Stimulated activated CD8-positive, alpha-beta memory T cell treated with anti-CD3 and anti-CD28 coated beads, Interleukin-7, amount 100 ng/mL, for 48 hours (primary cell): ENCODE data around the gene GPC1.

Source experiments
- DNase-seq, 2 donors: peaks; one replicate each; pipeline ENCODE4 v3.0.0-alpha.2; 2020; ENCODE audit warnings: low read depth in 1 of 2; ENCODE audit errors: extremely low read depth in 1 of 2

Gene GPC1

GRCh38 chr2:240440704-240441320 lies 5.3 kb downstream of the GPC1 start:
- no peak for DNase-seq

- no peak for DNase-seq
Observed at GRCh38 chr2:240441326-240441992, 6.0 kb downstream of the GPC1 start.

GRCh38 chr2:240441993-240442411 lies 6.5 kb downstream of the GPC1 start:
- no peak for DNase-seq

- no peak for DNase-seq
Observed at GRCh38 chr2:240442891-240443715, 7.6 kb downstream of the GPC1 start.

- DNase-seq: no peak
Observed at GRCh38 chr2:240443891-240444301, 8.4 kb downstream of the GPC1 start.

GRCh38 chr2:240444464-240444863 lies 9.0 kb downstream of the GPC1 start:
- no peak for DNase-seq

- no peak for DNase-seq
Observed at GRCh38 chr2:240445961-240446663, 10.6 kb downstream of the GPC1 start.

GRCh38 chr2:240446664-240447175 lies 11.3 kb downstream of the GPC1 start:
- DNase-seq: no peak

GRCh38 chr2:240447331-240447730 lies 11.9 kb downstream of the GPC1 start:
- DNase-seq: no peak

- DNase-seq: no peak
Observed at GRCh38 chr2:240447934-240448333, 12.5 kb downstream of the GPC1 start.

GRCh38 chr2:240448387-240449274 lies 13.2 kb downstream of the GPC1 start:
- DNase-seq: no peak

GRCh38 chr2:240449764-240450531 lies 14.5 kb downstream of the GPC1 start:
- no peak for DNase-seq

- no peak for DNase-seq
Observed at GRCh38 chr2:240450532-240451107, 15.2 kb downstream of the GPC1 start.

GRCh38 chr2:240451108-240451611 lies 15.7 kb downstream of the GPC1 start:
- DNase-seq: no peak

GRCh38 chr2:240451791-240452461 lies 16.5 kb downstream of the GPC1 start:
- no peak for DNase-seq

- DNase-seq: no peak
Observed at GRCh38 chr2:240452462-240453256, 17.2 kb downstream of the GPC1 start.

- DNase-seq: no peak
Observed at GRCh38 chr2:240453461-240454105, 18.1 kb downstream of the GPC1 start.
